ENCODE results near the gene CC2D2B. TPM values are rescaled to one million over a fixed set of nuclear protein-coding genes. Genes with fewer than 3 reads are reported as not detected.
A peak's percentile ranks its signal among the peaks of the same experiment; 100 is the strongest.

CC2D2B gene
- total and polyA plus RNA-seq, 5 donors from 2014 or later = 0.63 to 3.1 TPM; not detected in 3

DNA sequence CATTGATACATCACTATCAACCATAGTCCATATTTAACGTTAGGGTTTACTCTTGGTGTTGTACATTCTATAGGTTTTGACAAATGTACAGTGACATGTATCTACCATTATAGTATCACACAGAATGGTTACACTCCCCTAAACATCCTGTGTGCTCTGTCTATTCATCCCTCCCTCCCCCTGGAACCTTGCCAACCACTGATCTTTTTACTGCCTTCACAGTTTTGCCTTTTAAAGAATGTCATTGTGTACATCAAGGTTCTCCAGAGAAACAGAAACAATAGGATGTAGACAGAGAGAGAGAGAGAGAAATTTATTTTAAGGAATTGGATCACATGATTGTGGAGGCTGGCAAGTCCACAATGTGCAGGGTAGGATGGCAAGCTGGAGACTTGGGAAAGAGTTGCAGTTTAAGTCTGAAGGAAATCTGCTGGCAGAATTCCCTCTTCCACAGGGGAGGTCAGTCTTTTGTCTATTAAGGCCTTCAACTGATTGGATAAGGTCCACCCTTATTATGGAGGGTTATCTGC, 90.5 kb downstream of the CC2D2B start:
- DNase-seq = no peak

DNA sequence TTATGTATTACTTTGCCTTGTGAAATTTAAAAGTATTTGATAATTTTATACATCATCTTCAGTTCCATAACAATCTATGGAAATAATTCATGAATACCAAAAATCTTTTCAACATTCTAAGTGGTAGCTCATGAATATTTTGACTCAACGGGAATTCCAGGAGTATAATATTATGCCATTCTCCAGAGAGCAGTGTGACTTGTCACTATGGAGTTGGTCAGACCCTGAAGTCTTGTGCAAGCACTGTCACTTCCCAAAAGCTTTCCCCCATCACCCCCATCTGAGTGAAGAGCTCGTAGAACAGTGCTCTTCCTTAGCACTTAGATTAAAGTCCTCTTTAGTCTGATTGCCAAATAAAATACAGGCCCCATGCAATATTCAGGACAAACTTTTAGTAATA, 106.2 kb downstream of the CC2D2B start:
- Histone ChIP-seq H3K9me3 (ENCODE audit: control insufficient read depth in 2 of 2, low read length in 2 of 2) (no peaks in the 10 kb centered on the region), H3K27me3 (ENCODE audit: control insufficient read depth, insufficient read depth, low read length) (no peaks in the 10 kb centered on the region), H3K27ac (ENCODE audit: insufficient read depth, low read length, poor library complexity, severe bottlenecking) (no peak overlapping the region), H3K36me3 (ENCODE audit: control insufficient read depth, insufficient read depth, low read length) (no peaks in the 10 kb centered on the region), H3K4me1 (ENCODE audit: control insufficient read depth, insufficient read depth, low read length, poor library complexity, severe bottlenecking) (no peaks in the 10 kb centered on the region), H3K4me3 (ENCODE audit: low read depth, low read length) (no peak overlapping the region)
- DNase-seq = no peak
- no peak for ATAC-seq (ENCODE audit: low read depth in 2 of 2)
- Mint-ChIP-seq H3K9me3 (no peaks in the 10 kb centered on the region), H3K4me1 (peaks cover 0 to 4% (median 0%) of the 10 kb centered on the region in 4 donors), H3K27ac (no peak overlapping the region), H3K4me3 (no peak overlapping the region), H3K27me3 (no peaks in the 10 kb centered on the region), H3K36me3 (no peaks in the 10 kb centered on the region)

More for the DNA sequence above, 90.5 kb downstream of the CC2D2B start:
- Mint-ChIP-seq H3K4me1 (no peaks in the 10 kb centered on the region), H3K9me3 (no peaks in the 10 kb centered on the region), H3K36me3 (no peaks in the 10 kb centered on the region), H3K27me3 (no peaks in the 10 kb centered on the region), H3K27ac (no peak overlapping the region), H3K4me3 (no peak overlapping the region)
- no peak for ATAC-seq (ENCODE audit: low read depth in 2 of 2)
- Histone ChIP-seq H3K4me1 (ENCODE audit: control insufficient read depth, insufficient read depth, low read length, poor library complexity, severe bottlenecking) (no peaks in the 10 kb centered on the region), H3K27me3 (ENCODE audit: control insufficient read depth, insufficient read depth, low read length) (no peaks in the 10 kb centered on the region), H3K36me3 (ENCODE audit: control insufficient read depth, insufficient read depth, low read length) (no peaks in the 10 kb centered on the region), H3K27ac (ENCODE audit: insufficient read depth, low read length, poor library complexity, severe bottlenecking) (no peak overlapping the region), H3K4me3 (ENCODE audit: low read depth, low read length) (no peak overlapping the region), H3K9me3 (ENCODE audit: control insufficient read depth in 2 of 2, low read length in 2 of 2) (no peaks in the 10 kb centered on the region)

DNA sequence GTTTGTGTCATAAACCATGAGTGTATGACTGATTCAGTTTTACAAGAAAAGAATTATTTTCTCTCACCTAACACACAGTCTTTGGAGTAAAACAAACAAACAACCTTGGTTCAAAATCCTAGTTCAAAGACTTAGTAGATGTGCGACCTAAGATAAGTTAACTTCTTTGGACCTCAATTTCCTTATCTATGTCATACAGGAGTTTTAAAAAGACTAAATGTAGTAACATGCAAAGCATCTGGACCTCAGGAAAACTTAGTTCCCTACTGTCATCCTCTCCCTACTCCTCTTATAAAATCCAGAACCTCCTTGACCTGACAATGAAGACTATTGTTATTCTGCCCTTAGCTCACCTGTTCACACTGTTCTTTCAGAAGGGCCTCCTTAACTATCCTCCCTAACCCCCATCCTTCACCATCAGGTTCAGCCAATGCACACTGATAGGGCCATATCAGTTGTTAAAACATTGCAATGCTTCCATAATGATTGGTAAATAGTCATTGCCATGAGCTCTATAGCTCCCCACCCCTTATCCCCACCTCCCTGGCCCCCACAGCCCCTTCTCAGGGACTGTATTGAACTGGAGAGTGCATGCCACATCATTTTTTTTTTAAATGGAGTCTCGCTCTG, 106.8 kb downstream of the CC2D2B start:
- no peaks in the 10 kb centered on the region for H3K27me3 ChIP-seq (ENCODE audit: control insufficient read depth, insufficient read depth, low read length)
- ATAC-seq (ENCODE audit: low read depth in 2 of 2) = no peak
- Mint-ChIP-seq H3K36me3 (no peaks in the 10 kb centered on the region), H3K4me1 (peaks cover 0 to 4% (median 0%) of the 10 kb centered on the region in 4 donors), H3K4me3 (no peak overlapping the region), H3K27me3 (no peaks in the 10 kb centered on the region), H3K9me3 (no peaks in the 10 kb centered on the region), H3K27ac (no peak overlapping the region)
- no peaks in the 10 kb centered on the region for H3K36me3 ChIP-seq (ENCODE audit: control insufficient read depth, insufficient read depth, low read length)
- no peak overlapping the region for H3K4me3 ChIP-seq (ENCODE audit: low read depth, low read length)
- no peak overlapping the region for H3K27ac ChIP-seq (ENCODE audit: insufficient read depth, low read length, poor library complexity, severe bottlenecking)
- H3K9me3 ChIP-seq (ENCODE audit: control insufficient read depth in 2 of 2, low read length in 2 of 2) = no peaks in the 10 kb centered on the region
- DNase-seq = no peak
- H3K4me1 ChIP-seq (ENCODE audit: control insufficient read depth, insufficient read depth, low read length, poor library complexity, severe bottlenecking) = no peaks in the 10 kb centered on the region

DNA sequence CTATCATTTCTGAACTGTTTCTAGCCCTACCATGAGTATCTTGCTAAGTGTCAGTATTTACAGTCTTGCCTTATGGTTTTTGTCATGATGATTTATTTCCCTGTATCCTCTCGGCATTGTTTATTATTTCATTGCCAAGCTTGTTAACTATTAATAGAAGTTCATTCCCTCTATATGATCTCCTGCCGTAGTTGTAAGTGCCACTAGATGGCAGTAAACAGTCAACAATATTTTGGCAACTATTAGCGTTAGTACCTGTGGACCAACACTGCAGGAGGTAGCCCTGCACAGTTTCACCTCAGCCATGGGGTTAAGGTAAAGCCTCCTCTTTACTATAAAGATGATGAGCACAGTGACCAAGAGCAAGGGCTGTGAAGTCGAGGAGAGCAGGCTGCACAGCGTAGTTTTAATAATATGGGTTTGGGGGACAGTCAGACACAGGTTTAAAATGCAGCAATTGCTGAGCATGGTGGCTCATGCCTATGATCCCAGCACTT, 109.5 kb downstream of the CC2D2B start:
- no peaks in the 10 kb centered on the region for H3K36me3 Mint-ChIP-seq
- Histone ChIP-seq H3K27ac (ENCODE audit: insufficient read depth, low read length, poor library complexity, severe bottlenecking) (no peak overlapping the region), H3K36me3 (ENCODE audit: control insufficient read depth, insufficient read depth, low read length) (no peaks in the 10 kb centered on the region), H3K4me3 (ENCODE audit: low read depth, low read length) (no peak overlapping the region), H3K9me3 (ENCODE audit: control insufficient read depth in 2 of 2, low read length in 2 of 2) (no peaks in the 10 kb centered on the region), H3K4me1 (ENCODE audit: control insufficient read depth, insufficient read depth, low read length, poor library complexity, severe bottlenecking) (no peaks in the 10 kb centered on the region), H3K27me3 (ENCODE audit: control insufficient read depth, insufficient read depth, low read length) (no peaks in the 10 kb centered on the region)
- H3K27me3 Mint-ChIP-seq = no peaks in the 10 kb centered on the region
- no peak overlapping the region for H3K4me3 Mint-ChIP-seq
- DNase-seq = peak; percentile 5 to 71 (median 59)
- no peak overlapping the region for H3K27ac Mint-ChIP-seq
- peaks cover 0 to 4% (median 0%) of the 10 kb centered on the region in 4 donors for H3K4me1 Mint-ChIP-seq
- H3K9me3 Mint-ChIP-seq = no peaks in the 10 kb centered on the region
- ATAC-seq (ENCODE audit: low read depth in 2 of 2) = peak; percentile 86 to 88

DNA sequence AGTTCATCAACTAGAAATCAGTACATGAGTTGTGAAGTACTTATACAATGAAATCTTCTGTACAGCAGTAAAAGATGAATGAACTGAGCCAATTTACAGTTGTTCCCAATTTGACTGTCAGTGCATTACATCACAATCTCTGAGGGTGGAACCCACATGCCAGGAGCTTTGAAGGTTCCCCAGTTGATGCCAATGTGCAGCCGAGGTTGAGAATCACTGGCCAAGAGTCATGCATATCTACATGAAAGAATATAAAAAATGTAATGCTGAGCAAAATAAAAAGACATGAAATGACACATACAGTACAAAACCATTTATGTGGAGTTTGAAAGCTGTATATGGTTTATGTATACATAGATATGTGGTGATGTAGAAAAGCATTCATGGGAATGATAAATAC, 113.6 kb downstream of the CC2D2B start:
- Histone ChIP-seq H3K36me3 (ENCODE audit: control insufficient read depth, insufficient read depth, low read length) (no peaks in the 10 kb centered on the region), H3K4me1 (ENCODE audit: control insufficient read depth, insufficient read depth, low read length, poor library complexity, severe bottlenecking) (no peaks in the 10 kb centered on the region), H3K4me3 (ENCODE audit: low read depth, low read length) (no peak overlapping the region), H3K27me3 (ENCODE audit: control insufficient read depth, insufficient read depth, low read length) (no peaks in the 10 kb centered on the region), H3K9me3 (ENCODE audit: control insufficient read depth in 2 of 2, low read length in 2 of 2) (no peaks in the 10 kb centered on the region), H3K27ac (ENCODE audit: insufficient read depth, low read length, poor library complexity, severe bottlenecking) (no peak overlapping the region)
- H3K9me3 Mint-ChIP-seq = no peaks in the 10 kb centered on the region
- DNase-seq = no peak
- H3K27ac Mint-ChIP-seq = no peak overlapping the region
- H3K4me1 Mint-ChIP-seq = peaks cover 0 to 4% (median 0%) of the 10 kb centered on the region in 4 donors
- H3K4me3 Mint-ChIP-seq = no peak overlapping the region
- ATAC-seq (ENCODE audit: low read depth in 2 of 2) = no peak
- no peaks in the 10 kb centered on the region for H3K27me3 Mint-ChIP-seq
- H3K36me3 Mint-ChIP-seq = no peaks in the 10 kb centered on the region

DNA sequence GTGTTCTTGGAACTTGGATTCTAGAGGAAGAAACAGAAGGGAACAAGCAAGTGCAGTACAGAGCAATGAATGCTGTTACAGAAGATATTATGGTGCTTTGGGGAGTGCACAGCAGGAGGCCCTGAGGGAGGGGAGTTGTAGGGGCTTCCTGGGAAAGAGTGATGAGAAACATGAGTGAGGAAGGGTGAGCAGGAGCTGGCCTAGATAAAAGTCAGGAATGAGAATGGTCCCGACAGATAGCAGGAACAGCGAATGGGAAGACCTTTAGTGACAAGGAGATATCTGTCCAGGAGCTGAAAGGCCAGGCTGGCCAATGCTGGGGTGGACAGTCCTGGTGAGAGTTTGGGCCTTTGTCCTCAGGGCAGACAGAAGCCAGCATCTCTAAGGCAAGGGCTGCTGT, 115.0 kb downstream of the CC2D2B start:
- H3K27me3 ChIP-seq (ENCODE audit: control insufficient read depth, insufficient read depth, low read length) = no peaks in the 10 kb centered on the region
- no peaks in the 10 kb centered on the region for H3K4me1 ChIP-seq (ENCODE audit: control insufficient read depth, insufficient read depth, low read length, poor library complexity, severe bottlenecking)
- no peak overlapping the region for H3K4me3 ChIP-seq (ENCODE audit: low read depth, low read length)
- DNase-seq (no peak), ATAC-seq (ENCODE audit: low read depth in 2 of 2) (no peak)
- Mint-ChIP-seq H3K4me3 (no peak overlapping the region), H3K4me1 (no peaks in the 10 kb centered on the region), H3K36me3 (no peaks in the 10 kb centered on the region), H3K27me3 (no peaks in the 10 kb centered on the region), H3K27ac (no peak overlapping the region), H3K9me3 (no peaks in the 10 kb centered on the region)
- H3K27ac ChIP-seq (ENCODE audit: insufficient read depth, low read length, poor library complexity, severe bottlenecking) = no peak overlapping the region
- H3K36me3 ChIP-seq (ENCODE audit: control insufficient read depth, insufficient read depth, low read length) = no peaks in the 10 kb centered on the region
- H3K9me3 ChIP-seq (ENCODE audit: control insufficient read depth in 2 of 2, low read length in 2 of 2) = no peaks in the 10 kb centered on the region

DNA sequence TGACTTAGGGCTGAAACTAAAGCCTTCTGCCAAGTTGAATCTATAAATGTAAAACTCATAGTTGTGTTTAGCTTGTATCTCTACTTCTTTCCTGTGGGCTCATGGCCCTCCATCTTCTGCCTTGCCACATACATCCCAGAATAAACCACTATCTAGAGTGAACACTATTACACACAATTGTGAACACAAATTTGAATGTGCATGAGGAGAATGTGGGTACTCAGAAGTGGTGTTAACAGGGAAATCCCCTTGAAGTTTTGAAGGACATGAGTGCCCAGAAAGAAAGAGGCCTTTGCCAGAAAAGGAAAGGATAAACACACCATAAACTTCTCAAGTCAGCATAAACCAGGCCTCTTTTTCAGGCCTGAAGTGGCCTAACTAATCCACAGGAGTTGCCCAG, 115.4 kb downstream of the CC2D2B start:
- no peaks in the 10 kb centered on the region for H3K27me3 Mint-ChIP-seq
- no peaks in the 10 kb centered on the region for H3K4me1 Mint-ChIP-seq
- Histone ChIP-seq H3K36me3 (ENCODE audit: control insufficient read depth, insufficient read depth, low read length) (no peaks in the 10 kb centered on the region), H3K9me3 (ENCODE audit: control insufficient read depth in 2 of 2, low read length in 2 of 2) (no peaks in the 10 kb centered on the region), H3K4me1 (ENCODE audit: control insufficient read depth, insufficient read depth, low read length, poor library complexity, severe bottlenecking) (no peaks in the 10 kb centered on the region), H3K27ac (ENCODE audit: insufficient read depth, low read length, poor library complexity, severe bottlenecking) (no peak overlapping the region), H3K4me3 (ENCODE audit: low read depth, low read length) (no peak overlapping the region), H3K27me3 (ENCODE audit: control insufficient read depth, insufficient read depth, low read length) (no peaks in the 10 kb centered on the region)
- DNase-seq (no peak), ATAC-seq (ENCODE audit: low read depth in 2 of 2) (no peak)
- H3K4me3 Mint-ChIP-seq = no peak overlapping the region
- H3K9me3 Mint-ChIP-seq = no peaks in the 10 kb centered on the region
- H3K36me3 Mint-ChIP-seq = no peaks in the 10 kb centered on the region
- no peak overlapping the region for H3K27ac Mint-ChIP-seq

DNA sequence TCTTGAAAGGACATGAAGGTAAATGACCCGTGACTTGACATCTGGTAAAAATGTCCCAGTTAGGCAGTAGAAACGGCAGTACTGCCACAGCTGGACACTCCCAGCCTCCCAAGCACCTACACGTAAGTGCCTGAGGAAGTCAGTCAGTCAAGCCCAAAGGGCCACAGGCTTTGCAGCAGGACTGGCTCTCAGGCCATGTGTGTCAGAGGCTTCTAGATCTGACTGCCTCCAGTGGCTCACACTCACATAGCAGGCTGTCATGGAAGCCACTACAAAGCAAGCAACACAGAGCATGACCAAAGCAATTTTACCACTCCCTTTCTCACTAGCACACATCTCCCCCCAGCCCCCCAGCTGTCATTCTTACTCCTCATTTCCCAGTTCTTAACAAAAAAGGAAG, 117.8 kb downstream of the CC2D2B start:
- Mint-ChIP-seq H3K36me3 (no peaks in the 10 kb centered on the region), H3K4me1 (no peaks in the 10 kb centered on the region), H3K4me3 (no peak overlapping the region), H3K9me3 (no peaks in the 10 kb centered on the region), H3K27me3 (peaks cover 4% of the 10 kb centered on the region), H3K27ac (no peak overlapping the region)
- Histone ChIP-seq H3K36me3 (ENCODE audit: control insufficient read depth, insufficient read depth, low read length) (no peaks in the 10 kb centered on the region), H3K27me3 (ENCODE audit: control insufficient read depth, insufficient read depth, low read length) (no peaks in the 10 kb centered on the region), H3K27ac (ENCODE audit: insufficient read depth, low read length, poor library complexity, severe bottlenecking) (no peak overlapping the region), H3K4me1 (ENCODE audit: control insufficient read depth, insufficient read depth, low read length, poor library complexity, severe bottlenecking) (no peaks in the 10 kb centered on the region), H3K4me3 (ENCODE audit: low read depth, low read length) (no peak overlapping the region), H3K9me3 (ENCODE audit: control insufficient read depth in 2 of 2, low read length in 2 of 2) (no peaks in the 10 kb centered on the region)
- ATAC-seq (ENCODE audit: low read depth in 2 of 2) = no peak
- peak in 1 of 3 donors; percentile 39 for DNase-seq
